HG02852 (cell line): ENCODE data around the gene SRL.
"Not testable (repeated sequence)": the region's sequence is repeated elsewhere in the genome, so short reads cannot be mapped to it uniquely, and the experiment has no call there.

Source experiments
- ATAC-seq: cut with Tn5 transposase; IDR thresholded peaks from one replicate; pipeline ENCODE4 v1.9.1; 2021; ENCODE audit warnings: mild to moderate bottlenecking, moderate library complexity; ENCODE audit not compliant: unreplicated experiment

Gene SRL

GRCh38 chr16:4261557-4262172 lies 19.8 kb upstream of the SRL start:
- no peak for ATAC-seq

- no peak for ATAC-seq
Measured at GRCh38 chr16:4260360-4260759, 18.5 kb upstream of the SRL start.

- no peak for ATAC-seq
Measured at GRCh38 chr16:4257646-4258556, 16.0 kb upstream of the SRL start.

- ATAC-seq: peak; percentile 92
Measured at GRCh38 chr16:4253394-4254150, 11.7 kb upstream of the SRL start.

GRCh38 chr16:4253012-4253393 lies 11.1 kb upstream of the SRL start:
- not testable (repeated sequence) for ATAC-seq

- ATAC-seq: no peak
Measured at GRCh38 chr16:4249530-4250308, 7.8 kb upstream of the SRL start.

GRCh38 chr16:4247460-4247784 lies 5.5 kb upstream of the SRL start:
- ATAC-seq: no peak

- ATAC-seq: no peak
Measured at GRCh38 chr16:4246777-4247459, 5.0 kb upstream of the SRL start.

GRCh38 chr16:4245077-4245791 lies 3.4 kb upstream of the SRL start:
- no peak for ATAC-seq

- ATAC-seq: no peak
Measured at GRCh38 chr16:4244254-4245076, 2.6 kb upstream of the SRL start.

GRCh38 chr16:4241258-4241927 lies 487 bp downstream of the SRL start:
- no peak for ATAC-seq

GRCh38 chr16:4240624-4241023 lies 1.3 kb downstream of the SRL start:
- ATAC-seq: no peak

GRCh38 chr16:4239682-4240175 lies 2.2 kb downstream of the SRL start:
- no peak for ATAC-seq

GRCh38 chr16:4239020-4239419 lies 2.9 kb downstream of the SRL start:
- no peak for ATAC-seq

- no peak for ATAC-seq
Measured at GRCh38 chr16:4233431-4233830, 8.4 kb downstream of the SRL start.

- ATAC-seq: no peak
Measured at GRCh38 chr16:4232541-4233386, 9.1 kb downstream of the SRL start.

GRCh38 chr16:4231886-4232285 lies 10.0 kb downstream of the SRL start:
- no peak for ATAC-seq
